K562 (cell line): Measurements from ENCODE around the gene KCNQ4. TPM values are rescaled to one million over a fixed set of nuclear protein-coding genes. Genes with fewer than 3 reads are reported as not detected.

Experiments
- ATAC-seq: fragments of 200-7000 bp; cut with Tn5 transposase; 3 replicates; pipeline ENCODE4 v1.9.1; 2020; ENCODE audit warnings: moderate library complexity
- BruUV-seq: library from RNA; stranded (reverse); fragments of 400-500 nt; replicated peaks from 2 replicates; lab custom pipeline; 2021; lab: Mats Ljungman, UMichigan
- CTCF ChIA-PET: fragments of 300-600 bp; formaldehyde crosslinking; extraction: SDS; loops from one replicate; lab custom pipeline; 2021; ENCODE audit warnings: low intra/inter-chr PET ratio; lab: Yijun Ruan, JAX
- POLR2A ChIA-PET: fragments of 300-600, 350-650 bp; sonication (Branson Sonifier 250); formaldehyde crosslinking; extraction: SDS; loops from one replicate; lab custom pipeline; 2021; ENCODE audit warnings: antibody characterized with exemption, inconsistent platforms; lab: Yijun Ruan, JAX
- DNase-seq, 4 experiments: peaks; one replicate each; pipeline versions ENCODE4 v3.0.0 to v3.0.0-alpha.2; 2011 to 2018; ENCODE audit warnings: low spot score in 3 of 4, mixed read lengths in 3 of 4; ENCODE audit errors: extremely low read depth in 1 of 4
- FAIRE-seq: peaks from 2 replicates; lab custom pipeline; 2011; peaks lifted over from hg19 to GRCh38; lab: Jason Lieb, UNC
- H2AFZ ChIP-seq: 2 replicates; pipeline ENCODE4 v1.6.0; 2011; ENCODE audit warnings: low read depth, low read length, control low read depth, inconsistent platforms
- H3K27ac ChIP-seq: fragments of 200-600 bp; 3 replicates; pipeline ENCODE4 v1.8.0; 2011; ENCODE audit warnings: low read depth, mild to moderate bottlenecking, control low read depth, inconsistent platforms, low read length, moderate library complexity, mixed read lengths; ENCODE audit errors: extremely low read depth
- H3K27me3 ChIP-seq, 2 experiments: fragments of 300-600 bp in 1 of 2; 2 replicates in 1 of 2; 3 replicates in 1 of 2; pipeline versions ENCODE4 v1.6.0 to v1.8.0; 2011; ENCODE audit warnings: inconsistent platforms in 2 of 2, low read length in 2 of 2, mild to moderate bottlenecking in 1 of 2, mixed read lengths in 1 of 2, moderate library complexity in 1 of 2; ENCODE audit not compliant: control insufficient read depth in 2 of 2, insufficient read depth in 2 of 2
- H3K36me3 ChIP-seq: fragments of 300-600 bp; 3 replicates; pipeline ENCODE4 v1.8.0; 2011; ENCODE audit warnings: mild to moderate bottlenecking, low read length, inconsistent platforms; ENCODE audit not compliant: control insufficient read depth, insufficient read depth
- H3K4me1 ChIP-seq, 2 experiments: fragments of 200-600 bp in 1 of 2; replicated peaks in 1 of 2; 2 replicates in 1 of 2; 3 replicates in 1 of 2; pipeline versions ENCODE4 v1.5.1 to v1.8.0; 2011; ENCODE audit warnings: inconsistent platforms in 2 of 2, low read length in 2 of 2, mild to moderate bottlenecking in 1 of 2, mixed read lengths in 1 of 2, moderate library complexity in 1 of 2; ENCODE audit not compliant: control insufficient read depth in 2 of 2, insufficient read depth in 2 of 2
- H3K4me2 ChIP-seq: 2 replicates; pipeline ENCODE4 v1.6.1; 2011; ENCODE audit warnings: low read length, control low read depth, inconsistent platforms, mixed read lengths; ENCODE audit not compliant: insufficient read depth
- H3K4me3 ChIP-seq: fragments of 200-600 bp; sonication (generic), shearing (Covaris generic); 2 replicates; pipeline ENCODE4 v1.5.1; 2016; ENCODE audit warnings: control low read depth, inconsistent platforms
- H3K79me2 ChIP-seq: fragments of 200-600 bp; 3 replicates; pipeline ENCODE4 v1.8.0; 2011; ENCODE audit warnings: low read length, inconsistent platforms; ENCODE audit not compliant: control insufficient read depth, insufficient read depth
- H3K9ac ChIP-seq, 2 experiments: 2 replicates each; pipeline versions ENCODE4 v1.6.0 to v1.6.1; 2011; ENCODE audit warnings: low read depth in 2 of 2, low read length in 2 of 2, control low read depth in 1 of 2, inconsistent platforms in 1 of 2, mild to moderate bottlenecking in 1 of 2, mixed read lengths in 1 of 2; ENCODE audit not compliant: insufficient read depth in 1 of 2
- H3K9me1 ChIP-seq: one replicate; pipeline ENCODE4 v1.6.0; 2011; ENCODE audit warnings: inconsistent platforms, mild to moderate bottlenecking, low read length, moderate library complexity; ENCODE audit not compliant: control insufficient read depth, insufficient read depth
- H3K9me3 ChIP-seq: replicated peaks from 2 replicates; pipeline ENCODE4 v1.5.1; 2011; ENCODE audit warnings: low read depth, low read length, inconsistent platforms; ENCODE audit not compliant: control insufficient read depth, insufficient read depth
- H4K20me1 ChIP-seq: replicated peaks from 2 replicates; pipeline ENCODE4 v1.6.1; 2011; ENCODE audit warnings: low read length, inconsistent platforms, mixed read lengths; ENCODE audit not compliant: control insufficient read depth, insufficient read depth
- ATF6 ChIP-seq: sonication (generic); formaldehyde crosslinking; IDR thresholded peaks from 2 replicates; pipeline ENCODE4 v1.4.0; 2020; ENCODE audit warnings: mild to moderate bottlenecking, missing genetic modification reagents
- BCL6 ChIP-seq: fragments of 250-450 bp; sonication (Bioruptor Pico); IDR thresholded peaks from 2 replicates; pipeline ENCODE4 v1.4.0; 2020
- KLF13 ChIP-seq: fragments of 450-650 bp; IDR thresholded peaks from 2 replicates; pipeline ENCODE4 v1.6.1; 2016; ENCODE audit warnings: missing genetic modification characterization, low read depth, mild to moderate bottlenecking, missing compliant biosample characterization, moderate library complexity, borderline replicate concordance
- NBN ChIP-seq: fragments of 450-650 bp; IDR thresholded peaks from 2 replicates; pipeline ENCODE4 v1.6.1; 2016; ENCODE audit warnings: low read depth, mild to moderate bottlenecking
- NR2F6 ChIP-seq: fragments of 450-650 bp; formaldehyde crosslinking; IDR thresholded peaks from 2 replicates; pipeline ENCODE4 v1.4.0; 2020; ENCODE audit warnings: mild to moderate bottlenecking
- TRIM24 ChIP-seq, 2 experiments: fragments of 450-650 bp; IDR thresholded peaks; 2 replicates each; pipeline ENCODE4 v1.6.1; 2016
- ZFP36 ChIP-seq: fragments of 150-350 bp; IDR thresholded peaks from 2 replicates; pipeline ENCODE4 v1.6.1; 2018; ENCODE audit warnings: low read length, low read depth; ENCODE audit not compliant: partially characterized antibody
- ZNF717 ChIP-seq: fragments of 250-450 bp; sonication (Bioruptor Pico); IDR thresholded peaks from 2 replicates; pipeline ENCODE4 v1.5.0; 2021
- WGBS: fragments of 100-300 bp; shearing (Covaris generic); methylation state at CpG from one replicate; pipeline ENCODE4 v1.1.6; 2016; ENCODE audit warnings: low coverage, mixed read lengths; ENCODE audit not compliant: insufficient coverage; ENCODE audit errors: missing lambda C conversion rate; 5-methylcytosine and 5-hydroxymethylcytosine counted together
- in situ Hi-C: fragments of 300-500 bp; cut with MboI; formaldehyde crosslinking; loops from 4 replicates; pipeline ENCODE4 v1.15.0; 2018; ENCODE audit warnings: inconsistent platforms, mixed read lengths
- intact Hi-C: fragments of 100-400 bp; cut with micrococcal nuclease; formaldehyde crosslinking; loops from 2 replicates; pipeline ENCODE4 v1.14.2; 2022
- polyA plus RNA-seq, 8 experiments: library from polyadenylated mRNA; depleted of rRNA in 4 of 8; stranded (reverse) in 5 of 8; unstranded in 3 of 8; fragments of >200 nt; fragmentation: Nextera tagmentation in 2 of 8; fragmentation: Illumina TruSeq in 1 of 8; extraction: Ambion mirVana in 2 of 8; extraction: Trizol in 1 of 8; gene quantifications; 2 replicates each; pipeline versions ENCODE4 v1.2.1 to v1.2.3, GENCODE V29; 2011 to 2014; ENCODE audit warnings: inconsistent platforms in 1 of 8, missing spikeins in 1 of 8
- total RNA-seq, 7 experiments: library from RNA; depleted of rRNA in 6 of 7; stranded (reverse); fragments of >200 nt in 6 of 7; fragmentation: Illumina TruSeq in 2 of 7; extraction: Trizol in 2 of 7; gene quantifications; 2 replicates each; pipeline versions ENCODE4 v1.2.1 to v1.2.3, GENCODE V29; 2011 to 2021; ENCODE audit warnings: low replicate concordance in 1 of 7
- TF ChIP-seq, protein P1 (sequence below), 2 experiments: IDR thresholded peaks in 1 of 2; conservative IDR thresholded peaks in 1 of 2; 2 replicates each; pipeline ENCODE4 v1.6.1; 2016; ENCODE audit warnings: low read depth in 2 of 2, mild to moderate bottlenecking in 1 of 2, missing compliant biosample characterization in 1 of 2, missing genetic modification characterization in 1 of 2, moderate library complexity in 1 of 2

KCNQ4 gene
- total and polyA plus RNA-seq, 9 of the 15 experiments (the other 6 are each of a cell fraction or from before 2014, with no cell fraction given), result 0.07 to 4.1 (median 0.79) TPM

DNA sequence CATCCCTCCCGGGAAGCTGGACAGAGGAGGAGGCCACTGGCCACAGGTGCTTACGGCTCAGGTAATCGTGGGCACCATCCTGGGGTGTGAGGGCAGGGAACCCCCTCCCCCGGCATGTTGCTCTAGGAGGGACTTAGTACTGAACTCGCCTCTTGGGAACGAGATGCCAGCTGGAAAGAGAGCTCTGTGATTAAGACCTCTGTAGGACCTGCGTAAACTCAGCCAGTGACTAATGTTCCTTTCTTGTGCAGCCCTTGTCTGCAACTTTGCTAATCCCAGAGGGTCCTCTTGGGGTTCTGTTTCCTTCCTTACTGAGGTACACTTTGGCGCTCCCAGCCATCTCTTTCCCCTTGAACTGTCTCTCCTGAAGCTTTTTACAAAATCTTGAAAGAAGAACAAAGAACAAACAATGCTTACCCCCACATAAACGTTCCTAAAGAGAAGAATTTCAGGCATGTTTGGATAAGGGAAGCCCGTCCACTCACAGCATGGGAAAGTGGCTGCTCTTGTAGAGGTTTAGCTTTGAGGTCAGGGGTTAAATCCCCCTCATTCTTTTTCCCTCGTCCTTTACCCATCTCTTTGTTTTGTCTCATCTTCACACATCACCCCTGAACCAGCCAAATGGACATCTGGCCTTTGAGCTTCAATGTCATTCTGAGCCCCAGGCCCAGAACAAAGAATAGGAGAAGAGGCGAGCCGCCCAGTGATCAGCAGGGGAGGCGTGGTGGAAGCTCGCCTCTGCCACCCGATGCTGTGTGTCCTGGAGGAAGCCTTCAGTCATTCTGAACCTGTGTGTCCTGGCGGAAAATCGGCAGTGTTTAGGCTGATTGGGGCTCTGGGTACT, 41.2 kb downstream of the KCNQ4 start:
- TF ChIP-seq BCL6 (CRISPR knock-in tag) (no peak), ZFP36 (peak; percentile 27)
- ATAC-seq (no peak), FAIRE-seq (no peak), DNase-seq (no peak)
- no peaks in the 10 kb centered on the region for H3K79me2 ChIP-seq
- ChIA-PET POLR2A (interaction anchor here (0.7 to 1.4 kb wide), 3 partner anchors 10 to 17 kb away, joined by 3 to 5 read pairs (median 4); no protein-coding TSS in a partner anchor), CTCF (interaction anchor here (0.7 kb wide), 1 partner anchor 87 kb away, joined by 4 read pairs; no protein-coding TSS in a partner anchor)
- no TSS peak for BruUV-seq
- H3K4me1 ChIP-seq, result peaks cover 23 to 50% of the 10 kb centered on the region in 2 experiments
- H3K27me3 ChIP-seq, result no peaks in the 10 kb centered on the region
- H3K27ac ChIP-seq, result no peak overlapping the region
- 62% methylated on average over 18 of the region's 18 CpGs for WGBS
- peaks cover 14% of the 10 kb centered on the region for H3K9me1 ChIP-seq
- peak overlapping the region in 1 of 2 experiments; percentile 66; a peak in 2 of 4 replicates for H3K9ac ChIP-seq
- no peak overlapping the region for H2AFZ ChIP-seq
- H3K36me3 ChIP-seq, result peaks cover 8% of the 10 kb centered on the region; the same call in 2 of the 3 replicates
- in situ Hi-C loops (no loop called here), intact Hi-C loops (no loop called here)
- H3K4me2 ChIP-seq, result no peak overlapping the region
- no peak overlapping the region for H3K4me3 ChIP-seq
- H4K20me1 ChIP-seq, result 0 out of 2 replicates have a peak, but pooled peaks cover 4% of the 10 kb centered on the region
- no peaks in the 10 kb centered on the region for H3K9me3 ChIP-seq

- BruUV-seq, result no TSS peak
- no peak overlapping the region for H3K27ac ChIP-seq
- H4K20me1 ChIP-seq, result 0 out of 2 replicates have a peak, but pooled peaks cover 4% of the 10 kb centered on the region
- FAIRE-seq (no peak), ATAC-seq (no peak), DNase-seq (no peak)
- no peaks in the 10 kb centered on the region for H3K9me3 ChIP-seq
- in situ Hi-C loops, result no loop called here
- H3K36me3 ChIP-seq, result peaks cover 2% of the 10 kb centered on the region; the same call in 2 of the 3 replicates
- no peaks in the 10 kb centered on the region for H3K27me3 ChIP-seq
- no peak overlapping the region for H3K4me2 ChIP-seq
- peak overlapping the region in 1 of 2 experiments; percentile 66; a peak in 2 of 4 replicates for H3K9ac ChIP-seq
- H3K4me1 ChIP-seq, result peaks cover 17 to 47% of the 10 kb centered on the region in 2 experiments
- CTCF ChIA-PET, result interaction anchor here (0.7 kb wide), 1 partner anchor 52 kb away, joined by 4 read pairs; no protein-coding TSS in a partner anchor
- H3K79me2 ChIP-seq, result no peaks in the 10 kb centered on the region
- H2AFZ ChIP-seq, result no peak overlapping the region
- WGBS, result 74% methylated on average over 3 of the region's 3 CpGs
- no peak overlapping the region for H3K4me3 ChIP-seq
- POLR2A ChIA-PET, result interaction anchor here (1.0 to 1.4 kb wide), 2 partner anchors 10 to 18 kb away, joined by 3 to 4 read pairs; no protein-coding TSS in a partner anchor
- H3K9me1 ChIP-seq, result peaks cover 10% of the 10 kb centered on the region
- intact Hi-C loops, result no loop called here
- TF ChIP-seq ZNF717 (no peak), NR2F6 (no peak), NBN (no peak), ATF6 (no peak), KLF13 (tag) (no peak), TRIM24 (IDR thresholded peaks at IDR 0.05) (no peak)
- TF ChIP-seq, protein P1, sequence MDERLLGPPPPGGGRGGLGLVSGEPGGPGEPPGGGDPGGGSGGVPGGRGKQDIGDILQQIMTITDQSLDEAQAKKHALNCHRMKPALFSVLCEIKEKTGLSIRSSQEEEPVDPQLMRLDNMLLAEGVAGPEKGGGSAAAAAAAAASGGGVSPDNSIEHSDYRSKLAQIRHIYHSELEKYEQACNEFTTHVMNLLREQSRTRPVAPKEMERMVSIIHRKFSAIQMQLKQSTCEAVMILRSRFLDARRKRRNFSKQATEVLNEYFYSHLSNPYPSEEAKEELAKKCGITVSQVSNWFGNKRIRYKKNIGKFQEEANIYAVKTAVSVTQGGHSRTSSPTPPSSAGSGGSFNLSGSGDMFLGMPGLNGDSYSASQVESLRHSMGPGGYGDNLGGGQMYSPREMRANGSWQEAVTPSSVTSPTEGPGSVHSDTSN (CRISPR knock-in tag; IDR thresholded peaks at IDR 0.05; ENCODE audit: low read depth), result no peak
- TF ChIP-seq, protein P1 (tag; conservative IDR thresholded peaks at IDR 0.05; ENCODE audit: low read depth), result no peak
These were observed 41.8 kb downstream of the KCNQ4 start for GRCh38 chr1:40825435-40825788.
